GM23248 (cell line): ENCODE results near the gene SIX2. TPM values are rescaled to one million over a fixed set of nuclear protein-coding genes. Genes with fewer than 3 reads are reported as not detected.

ENCODE experiments used
- DNase-seq: peaks from one replicate; pipeline ENCODE4 v3.0.0-alpha.2; 2015
- H2AFZ ChIP-seq: fragments of 200-600 bp; sonication (generic); 2 replicates; pipeline ENCODE4 v1.6.1; 2016; ENCODE audit warnings: antibody characterized with exemption
- H3F3A ChIP-seq: fragments of 200-600 bp; sonication (generic); 2 replicates; pipeline ENCODE4 v1.6.1; 2016; ENCODE audit warnings: mild to moderate bottlenecking, antibody characterized with exemption, mixed run types; ENCODE audit not compliant: insufficient read depth
- H3K27ac ChIP-seq: fragments of 200-600 bp; sonication (generic); 2 replicates; pipeline ENCODE4 v1.5.1; 2016; ENCODE audit warnings: mild to moderate bottlenecking
- H3K27me3 ChIP-seq: fragments of 200-600 bp; sonication (generic); replicated peaks from 2 replicates; pipeline ENCODE4 v1.6.1; 2016; ENCODE audit warnings: mild to moderate bottlenecking; ENCODE audit not compliant: insufficient read depth
- H3K36me3 ChIP-seq: fragments of 200-600 bp; sonication (generic); 2 replicates; pipeline ENCODE4 v1.6.1; 2016; ENCODE audit warnings: low read depth, mild to moderate bottlenecking
- H3K4me1 ChIP-seq: fragments of 200-600 bp; sonication (generic); 2 replicates; pipeline ENCODE4 v1.6.1; 2016; ENCODE audit warnings: mild to moderate bottlenecking; ENCODE audit not compliant: insufficient read depth
- H3K4me2 ChIP-seq: fragments of 200-600 bp; sonication (generic); one replicate; pipeline ENCODE4 v1.6.1; 2016; ENCODE audit warnings: mild to moderate bottlenecking; ENCODE audit not compliant: unreplicated experiment
- H3K4me3 ChIP-seq: fragments of 200-600 bp; sonication (generic); 2 replicates; pipeline ENCODE4 v1.5.1; 2016; ENCODE audit warnings: mild to moderate bottlenecking
- H3K79me2 ChIP-seq: fragments of 200-600 bp; sonication (generic); 2 replicates; pipeline ENCODE4 v1.6.1; 2016; ENCODE audit warnings: mild to moderate bottlenecking; ENCODE audit not compliant: insufficient read depth
- H3K9ac ChIP-seq: fragments of 200-600 bp; sonication (generic); 2 replicates; pipeline ENCODE4 v1.6.1; 2016; ENCODE audit warnings: mild to moderate bottlenecking
- H3K9me2 ChIP-seq: fragments of 200-600 bp; sonication (generic); 2 replicates; pipeline ENCODE4 v1.6.1; 2016; ENCODE audit warnings: mixed run types, mild to moderate bottlenecking, moderate library complexity; ENCODE audit not compliant: insufficient read depth
- H3K9me3 ChIP-seq: fragments of 200-600 bp; sonication (generic); one replicate; pipeline ENCODE4 v1.6.1; 2017; ENCODE audit warnings: low read depth
- H4K20me1 ChIP-seq: fragments of 200-600 bp; sonication (generic); 2 replicates; pipeline ENCODE4 v1.6.0; 2016; ENCODE audit not compliant: insufficient read depth
- EZH2 ChIP-seq: fragments of 200-600 bp; sonication (generic); IDR thresholded peaks from 2 replicates; pipeline ENCODE4 v1.6.1; 2018; ENCODE audit warnings: antibody characterized with exemption, mild to moderate bottlenecking; ENCODE audit not compliant: insufficient read depth, poor library complexity, severe bottlenecking
- EZH2phosphoT487 ChIP-seq: fragments of 200-600 bp; sonication (generic); IDR thresholded peaks from 2 replicates; pipeline ENCODE4 v1.6.1; 2018; ENCODE audit warnings: antibody characterized with exemption, moderate library complexity, mild to moderate bottlenecking, low read depth; ENCODE audit not compliant: insufficient read depth
- WGBS, 2 experiments: methylation state at CpG; one replicate each; pipeline ENCODE4 v1.1.6; 2015 to 2017; ENCODE audit warnings: low lambda C conversion rate in 2 of 2, low coverage in 1 of 2; ENCODE audit errors: missing lambda C conversion rate in 2 of 2; 5-methylcytosine and 5-hydroxymethylcytosine counted together
- in situ Hi-C: fragments of 300-500 bp; cut with MboI; formaldehyde crosslinking; loops from 2 replicates; pipeline ENCODE4 v1.15.0; 2020
- polyA plus RNA-seq: library from polyadenylated mRNA; unstranded; fragments of >200 nt; fragmentation: Nextera tagmentation; extraction: Ambion mirVana; gene quantifications from 2 replicates; pipeline ENCODE4 v1.2.1, GENCODE V29; 2016
- total RNA-seq: library from RNA; depleted of rRNA; stranded (reverse); fragments of >200 nt; shearing (Covaris generic); gene quantifications from 2 replicates; pipeline ENCODE4 v1.2.3, GENCODE V29; 2014

SIX2 gene
- total and polyA plus RNA-seq, 2 experiments from 2014 or later = 0.19 TPM; not detected in 1

DNA sequence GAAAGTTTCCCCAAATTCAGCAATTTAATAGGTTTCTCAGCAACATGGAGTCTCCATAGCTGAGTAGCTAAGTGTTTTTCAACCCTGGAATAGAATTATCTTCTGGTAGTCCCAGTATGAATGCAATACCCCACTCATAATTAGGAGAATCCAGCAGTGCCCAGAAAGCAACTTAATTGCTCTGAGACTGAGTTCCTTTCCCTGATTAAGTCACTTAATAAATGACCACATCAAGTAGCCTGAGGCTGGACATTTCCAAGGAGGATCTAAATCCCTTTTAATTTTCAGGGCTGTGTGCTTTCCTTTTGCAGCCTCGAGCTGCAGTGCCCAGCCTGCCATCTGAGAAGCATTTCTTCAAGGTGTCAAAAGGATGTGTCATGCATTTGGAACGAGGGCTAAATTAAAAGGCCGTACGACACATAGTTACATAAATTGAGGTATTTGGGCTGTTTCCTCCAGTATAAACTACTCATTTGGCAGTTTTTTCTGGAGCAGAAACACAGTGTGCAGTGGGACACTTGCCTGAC lies 17.7 kb upstream of the SIX2 start:
- in situ Hi-C loops = no loop called here
- H3K9me3 ChIP-seq = no peaks in the 10 kb centered on the region
- no peak overlapping the region for H2AFZ ChIP-seq
- no peaks in the 10 kb centered on the region for H3K4me1 ChIP-seq
- no peak overlapping the region for H3K9ac ChIP-seq
- H3K9me2 ChIP-seq = no peaks in the 10 kb centered on the region
- H4K20me1 ChIP-seq = no peaks in the 10 kb centered on the region
- H3K4me3 ChIP-seq = no peak overlapping the region
- no peak for TF ChIP-seq EZH2phosphoT487
- no peak for TF ChIP-seq EZH2
- 70 to 77% methylated on average over 4 of the region's 4 CpGs for WGBS, 2 experiments
- H3K4me2 ChIP-seq = no peak overlapping the region
- no peak for DNase-seq
- H3K36me3 ChIP-seq = no peaks in the 10 kb centered on the region
- H3F3A ChIP-seq = no peaks in the 10 kb centered on the region
- H3K27me3 ChIP-seq = 0 out of 2 replicates have a peak, but pooled peaks cover 5% of the 10 kb centered on the region
- H3K79me2 ChIP-seq = no peaks in the 10 kb centered on the region
- no peak overlapping the region for H3K27ac ChIP-seq

DNA sequence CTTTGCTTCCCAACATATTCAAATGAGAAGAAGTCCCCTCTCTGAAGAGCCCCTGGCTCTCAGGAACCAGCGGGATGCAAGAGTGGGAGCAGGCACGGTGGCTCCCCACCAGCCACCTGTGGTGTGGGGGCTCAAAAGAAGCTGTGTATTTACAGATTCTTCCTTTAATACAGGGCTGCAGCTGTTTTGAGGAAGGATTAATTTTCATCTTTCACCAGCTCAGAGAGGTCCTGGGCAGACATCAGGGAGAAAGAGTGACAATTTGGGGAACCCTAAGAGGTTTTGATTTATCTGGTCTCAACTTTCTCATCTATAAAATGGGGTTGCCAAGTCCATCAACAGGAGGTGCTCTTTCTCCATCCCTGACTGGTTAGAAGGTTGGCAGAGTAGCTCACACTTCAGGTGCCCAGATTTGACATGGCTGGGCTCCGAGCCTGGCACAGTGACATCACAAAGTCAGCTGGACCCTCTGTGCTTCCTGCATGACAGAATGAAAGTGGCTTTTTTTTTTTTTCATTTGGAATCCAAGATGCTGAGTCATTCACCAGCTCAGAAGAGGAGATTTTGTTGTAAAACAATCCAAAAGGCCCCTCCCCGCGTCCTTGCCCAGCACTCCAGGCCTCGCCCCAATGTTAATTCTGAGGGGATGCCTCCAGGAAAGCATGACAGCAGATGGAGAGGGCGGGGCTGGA lies 15.5 kb upstream of the SIX2 start:
- Histone ChIP-seq H3K27me3 (peaks cover 8% of the 10 kb centered on the region; the same call in 1 of the 2 replicates), H2AFZ (no peak overlapping the region), H3K4me2 (no peak overlapping the region), H3K27ac (no peak overlapping the region), H3F3A (no peaks in the 10 kb centered on the region), H3K4me3 (no peak overlapping the region), H4K20me1 (no peaks in the 10 kb centered on the region), H3K4me1 (no peaks in the 10 kb centered on the region), H3K9me2 (no peaks in the 10 kb centered on the region), H3K79me2 (no peaks in the 10 kb centered on the region), H3K9ac (no peak overlapping the region), H3K9me3 (no peaks in the 10 kb centered on the region), H3K36me3 (no peaks in the 10 kb centered on the region)
- in situ Hi-C loops = no loop called here
- WGBS, 2 experiments = 22 to 23% methylated on average over 7 of the region's 7 CpGs
- no peak for TF ChIP-seq EZH2phosphoT487
- TF ChIP-seq EZH2 = no peak
- peak; percentile 93 for DNase-seq

DNA sequence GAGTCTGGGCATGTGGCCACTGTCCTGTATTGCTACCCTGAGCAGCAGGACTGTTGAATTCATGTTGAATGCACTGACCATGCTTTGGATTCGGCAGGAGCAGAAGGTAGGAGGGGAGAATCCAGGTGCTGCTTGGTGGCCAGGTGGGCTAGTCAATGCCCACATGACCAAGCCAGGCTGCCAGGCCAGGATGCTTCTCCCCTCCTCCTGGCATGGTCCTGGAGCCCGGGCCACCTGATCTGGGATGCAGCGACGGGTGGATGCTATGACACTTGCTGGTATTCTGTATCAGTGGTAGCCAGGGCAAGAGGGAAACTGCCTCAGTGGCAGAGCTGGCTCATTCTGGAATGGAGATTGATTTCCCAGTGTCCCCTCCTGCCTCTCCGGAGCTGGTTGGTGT lies 14.8 kb upstream of the SIX2 start:
- Histone ChIP-seq H3K9me2 (no peaks in the 10 kb centered on the region), H3K79me2 (no peaks in the 10 kb centered on the region), H3F3A (no peaks in the 10 kb centered on the region), H3K27me3 (peaks cover 11% of the 10 kb centered on the region), H3K27ac (no peak overlapping the region), H3K4me3 (no peak overlapping the region), H4K20me1 (no peaks in the 10 kb centered on the region), H2AFZ (no peak overlapping the region), H3K36me3 (no peaks in the 10 kb centered on the region), H3K9me3 (no peaks in the 10 kb centered on the region), H3K9ac (no peak overlapping the region), H3K4me1 (no peaks in the 10 kb centered on the region), H3K4me2 (no peak overlapping the region)
- TF ChIP-seq EZH2phosphoT487 (no peak), EZH2 (no peak)
- DNase-seq = no peak
- WGBS, 2 experiments = 76 to 79% methylated on average over 5 of the region's 5 CpGs
- in situ Hi-C loops = no loop called here

DNA sequence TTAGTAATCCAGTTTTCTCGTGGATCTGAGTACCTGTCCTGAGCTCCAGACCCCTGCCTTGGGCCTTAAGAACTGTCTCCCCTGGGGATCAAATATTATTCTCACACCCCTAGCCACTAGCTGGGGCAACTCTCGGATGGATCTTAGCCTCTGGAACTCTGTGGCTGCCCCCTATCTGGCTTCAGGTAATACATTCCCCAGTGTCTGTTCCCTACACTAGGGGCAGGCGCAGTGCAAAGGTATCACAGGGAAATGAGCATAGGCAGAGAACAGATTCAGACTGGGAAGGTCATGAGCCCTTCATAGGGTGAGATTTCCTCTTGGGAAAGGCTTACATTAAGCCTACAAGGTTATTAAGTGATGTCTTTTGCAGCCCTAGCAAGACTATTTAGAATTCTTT lies 11.2 kb upstream of the SIX2 start:
- no peaks in the 10 kb centered on the region for H3F3A ChIP-seq
- no peak overlapping the region for H3K4me3 ChIP-seq
- H3K4me2 ChIP-seq = no peak overlapping the region
- in situ Hi-C loops = no loop called here
- no peak for DNase-seq
- no peaks in the 10 kb centered on the region for H3K9me3 ChIP-seq
- H3K27me3 ChIP-seq = peaks cover 38% of the 10 kb centered on the region
- no peaks in the 10 kb centered on the region for H3K4me1 ChIP-seq
- H4K20me1 ChIP-seq = no peaks in the 10 kb centered on the region
- TF ChIP-seq EZH2phosphoT487 (no peak), EZH2 (no peak)
- H3K9me2 ChIP-seq = no peaks in the 10 kb centered on the region
- no peaks in the 10 kb centered on the region for H3K79me2 ChIP-seq
- no peaks in the 10 kb centered on the region for H3K36me3 ChIP-seq
- H3K9ac ChIP-seq = no peak overlapping the region
- H3K27ac ChIP-seq = no peak overlapping the region
- 58 to 75% methylated on average over 3 of the region's 3 CpGs for WGBS, 2 experiments
- H2AFZ ChIP-seq = no peak overlapping the region
